ENCODE measurements around the gene GIMAP8. TPM values are rescaled to one million over a fixed set of nuclear protein-coding genes. Genes with fewer than 3 reads are reported as not detected.

The GIMAP8 gene
- total RNA-seq, 1 experiment from 2014 or later, result 0.07 TPM

GRCh38 chr7:150513758-150514157 is 63.3 kb downstream of the GIMAP8 start:
- ChIA-PET POLR2A (no interaction called here), CTCF (no interaction called here)
- no peak overlapping the region for H3K4me3 Mint-ChIP-seq (ENCODE audit: unreplicated experiment)
- no peak for DNase-seq
- no peaks in the 10 kb centered on the region for H3K9me3 ChIP-seq
- H3K4me1 ChIP-seq, result no peaks in the 10 kb centered on the region
- H3K27ac Mint-ChIP-seq (ENCODE audit: unreplicated experiment), result no peak overlapping the region
- no peaks in the 10 kb centered on the region for H3K36me3 ChIP-seq (ENCODE audit: control insufficient read depth, insufficient read depth, low read length)
- H3K4me3 ChIP-seq (ENCODE audit: low read depth, low read length), result no peak overlapping the region
- H3K4me1 Mint-ChIP-seq (ENCODE audit: low read depth, unreplicated experiment), result no peaks in the 10 kb centered on the region
- TF ChIP-seq CTCF (IDR thresholded peaks at IDR 0.05; ENCODE audit: insufficient read depth in 1 of 2, low read depth in 1 of 2, low read length in 1 of 2, severe bottlenecking in 1 of 2, unreplicated experiment in 1 of 2), result no peak
- no peaks in the 10 kb centered on the region for H3K9me3 Mint-ChIP-seq (ENCODE audit: unreplicated experiment)
- H3K27me3 ChIP-seq (replicated peaks; ENCODE audit: control insufficient read depth, insufficient read depth, low read length), result no peaks in the 10 kb centered on the region
- no peaks in the 10 kb centered on the region for H3K36me3 Mint-ChIP-seq (ENCODE audit: insufficient read depth, unreplicated experiment)
- peaks cover 10% of the 10 kb centered on the region for H3K27me3 Mint-ChIP-seq (ENCODE audit: insufficient read depth, unreplicated experiment)
- intact Hi-C loops (cut with micrococcal nuclease; ENCODE audit: unreplicated experiment), result no loop called here
- BruUV-seq (replicated peaks), result no TSS peak

GRCh38 chr7:150514748-150515222 is 64.4 kb downstream of the GIMAP8 start, which contains the start of gene GIMAP7:
GIMAP7 (plus strand) TSS chr7:150514872; CDS start chr7:150519975, 5,103 bp downstream.
- H3K27ac Mint-ChIP-seq (ENCODE audit: unreplicated experiment), result no peak within 1 kb of the TSS
- no peaks in the 10 kb centered on the region for H3K36me3 ChIP-seq (ENCODE audit: control insufficient read depth, insufficient read depth, low read length)
- DNase-seq, result no peak
- ChIA-PET CTCF (no interaction called here), POLR2A (no interaction called here)
- H3K4me1 ChIP-seq, result no peaks in the 10 kb centered on the region
- H3K4me1 Mint-ChIP-seq (ENCODE audit: low read depth, unreplicated experiment), result no peaks in the 10 kb centered on the region
- H3K4me3 Mint-ChIP-seq (ENCODE audit: unreplicated experiment), result no peak within 1 kb of the TSS
- no peaks in the 10 kb centered on the region for H3K9me3 ChIP-seq
- no peaks in the 10 kb centered on the region for H3K27me3 ChIP-seq (replicated peaks; ENCODE audit: control insufficient read depth, insufficient read depth, low read length)
- H3K4me3 ChIP-seq (ENCODE audit: low read depth, low read length), result no peak within 1 kb of the TSS
- H3K36me3 Mint-ChIP-seq (ENCODE audit: insufficient read depth, unreplicated experiment), result no peaks in the 10 kb centered on the region
- intact Hi-C loops (cut with micrococcal nuclease; ENCODE audit: unreplicated experiment), result no loop called here
- peaks cover 11% of the 10 kb centered on the region for H3K27me3 Mint-ChIP-seq (ENCODE audit: insufficient read depth, unreplicated experiment)
- no peaks in the 10 kb centered on the region for H3K9me3 Mint-ChIP-seq (ENCODE audit: unreplicated experiment)
- BruUV-seq (replicated peaks), result no TSS peak
- TF ChIP-seq CTCF (IDR thresholded peaks at IDR 0.05; ENCODE audit: insufficient read depth in 1 of 2, low read depth in 1 of 2, low read length in 1 of 2, severe bottlenecking in 1 of 2, unreplicated experiment in 1 of 2), result no peak

- no peak for TF ChIP-seq CTCF (IDR thresholded peaks at IDR 0.05; ENCODE audit: insufficient read depth in 1 of 2, low read depth in 1 of 2, low read length in 1 of 2, severe bottlenecking in 1 of 2, unreplicated experiment in 1 of 2)
- Mint-ChIP-seq H3K4me3 (ENCODE audit: unreplicated experiment) (no peak overlapping the region), H3K4me1 (ENCODE audit: low read depth, unreplicated experiment) (no peaks in the 10 kb centered on the region), H3K36me3 (ENCODE audit: insufficient read depth, unreplicated experiment) (no peaks in the 10 kb centered on the region), H3K9me3 (ENCODE audit: unreplicated experiment) (no peaks in the 10 kb centered on the region), H3K27me3 (ENCODE audit: insufficient read depth, unreplicated experiment) (peaks cover 14% of the 10 kb centered on the region), H3K27ac (ENCODE audit: unreplicated experiment) (no peak overlapping the region)
- H3K9me3 ChIP-seq, result no peaks in the 10 kb centered on the region
- no peak for DNase-seq
- ChIA-PET POLR2A (no interaction called here), CTCF (no interaction called here)
- intact Hi-C loops (cut with micrococcal nuclease; ENCODE audit: unreplicated experiment), result no loop called here
- H3K36me3 ChIP-seq (ENCODE audit: control insufficient read depth, insufficient read depth, low read length), result no peaks in the 10 kb centered on the region
- H3K27me3 ChIP-seq (replicated peaks; ENCODE audit: control insufficient read depth, insufficient read depth, low read length), result no peaks in the 10 kb centered on the region; the same call in 1 of the 2 replicates
- no TSS peak for BruUV-seq (replicated peaks)
- no peaks in the 10 kb centered on the region for H3K4me1 ChIP-seq
- H3K4me3 ChIP-seq (ENCODE audit: low read depth, low read length), result no peak overlapping the region
Observed at GRCh38 chr7:150515248-150516147, 65.1 kb downstream of the GIMAP8 start.

Measured in Caco-2 (cell line).